HG02798 (cell line): Measurements from ENCODE around the gene G0S2.
"Not testable (repeated sequence)": the region's sequence is repeated elsewhere in the genome, so short reads cannot be mapped to it uniquely, and the experiment has no call there.

Source experiments
- ATAC-seq: cut with Tn5 transposase; IDR thresholded peaks from one replicate; pipeline ENCODE4 v1.9.1; 2021; ENCODE audit warnings: mild to moderate bottlenecking; ENCODE audit not compliant: unreplicated experiment, poor library complexity

Gene G0S2

DNA sequence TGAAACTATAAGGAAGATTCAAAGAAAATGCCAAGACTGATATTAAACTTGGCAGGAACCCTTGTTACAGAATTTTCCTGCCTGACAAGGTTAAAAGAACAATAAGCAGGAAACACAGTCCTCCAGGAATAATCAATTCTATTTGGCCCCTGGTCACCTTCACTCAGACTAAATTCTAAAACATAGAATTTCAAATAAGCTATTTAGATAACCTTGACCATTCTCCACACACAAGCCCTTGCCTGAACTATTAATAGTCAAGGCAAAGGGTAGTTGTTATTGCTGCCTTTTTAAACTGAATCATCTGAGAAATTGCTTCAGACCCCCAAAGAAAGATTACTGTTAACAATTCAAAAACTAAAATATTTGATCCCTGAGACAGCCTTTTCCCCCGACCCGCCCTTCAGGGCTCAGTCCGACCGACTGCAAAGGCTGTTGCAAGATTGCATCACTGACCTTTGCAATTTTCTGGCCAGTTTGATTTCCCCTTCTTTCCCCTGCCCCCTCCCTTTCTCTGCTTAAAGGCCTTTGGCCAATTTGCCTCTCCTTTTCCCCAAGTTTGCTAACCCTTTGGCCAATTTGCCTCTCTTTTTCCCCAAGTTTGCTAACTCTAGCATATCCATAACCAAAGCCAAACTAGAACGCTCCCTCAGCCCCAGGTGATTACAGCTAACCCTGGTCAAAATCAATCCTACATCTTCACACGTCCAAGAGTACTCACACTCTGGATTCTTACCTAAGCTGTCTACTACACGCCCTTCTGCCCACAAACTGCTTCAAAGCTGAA lies 1.4 kb upstream of the G0S2 start:
- no peak for ATAC-seq

DNA sequence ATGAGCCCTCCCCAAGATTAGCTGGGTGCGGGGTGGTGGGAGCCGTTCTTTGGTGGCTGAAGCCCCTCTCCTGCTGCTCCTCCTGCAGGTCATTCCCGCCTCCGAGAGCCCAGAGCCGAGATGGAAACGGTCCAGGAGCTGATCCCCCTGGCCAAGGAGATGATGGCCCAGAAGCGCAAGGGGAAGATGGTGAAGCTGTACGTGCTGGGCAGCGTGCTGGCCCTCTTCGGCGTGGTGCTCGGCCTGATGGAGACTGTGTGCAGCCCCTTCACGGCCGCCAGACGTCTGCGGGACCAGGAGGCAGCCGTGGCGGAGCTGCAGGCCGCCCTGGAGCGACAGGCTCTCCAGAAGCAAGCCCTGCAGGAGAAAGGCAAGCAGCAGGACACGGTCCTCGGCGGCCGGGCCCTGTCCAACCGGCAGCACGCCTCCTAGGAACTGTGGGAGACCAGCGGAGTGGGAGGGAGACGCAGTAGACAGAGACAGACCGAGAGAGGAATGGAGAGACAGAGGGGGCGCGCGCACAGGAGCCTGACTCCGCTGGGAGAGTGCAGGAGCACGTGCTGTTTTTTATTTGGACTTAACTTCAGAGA lies 448 bp downstream of the G0S2 start:
- ATAC-seq: no peak

DNA sequence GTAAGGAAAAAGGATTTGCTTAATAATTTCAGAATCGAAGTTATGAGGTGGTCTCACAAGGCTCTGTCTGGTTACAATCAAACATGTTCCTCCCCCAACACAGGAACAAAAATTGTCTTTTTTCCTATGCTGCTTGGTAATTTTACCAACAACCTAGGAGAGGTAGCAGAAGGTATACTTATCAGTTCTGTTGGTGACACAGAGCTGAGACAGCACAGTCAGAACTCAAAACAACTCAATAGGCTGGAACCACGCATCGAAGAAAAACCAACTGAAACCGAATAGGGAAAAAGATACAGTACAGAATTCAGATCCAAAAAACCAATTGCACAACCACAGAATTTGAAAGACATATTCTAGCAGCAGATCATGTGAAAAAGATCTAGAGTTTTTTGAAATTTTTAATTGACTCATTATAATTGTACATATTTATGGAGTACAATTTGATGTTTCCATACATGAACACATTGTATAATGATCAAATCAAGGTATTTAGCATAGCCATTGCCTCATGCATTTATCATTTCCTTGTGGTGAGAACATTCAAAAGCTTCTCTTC lies 3.8 kb downstream of the G0S2 start:
- no peak for ATAC-seq

- peak; percentile 66 for ATAC-seq
These were observed 10.6 kb downstream of the G0S2 start for GRCh38 chr1:209685821-209686220.

DNA sequence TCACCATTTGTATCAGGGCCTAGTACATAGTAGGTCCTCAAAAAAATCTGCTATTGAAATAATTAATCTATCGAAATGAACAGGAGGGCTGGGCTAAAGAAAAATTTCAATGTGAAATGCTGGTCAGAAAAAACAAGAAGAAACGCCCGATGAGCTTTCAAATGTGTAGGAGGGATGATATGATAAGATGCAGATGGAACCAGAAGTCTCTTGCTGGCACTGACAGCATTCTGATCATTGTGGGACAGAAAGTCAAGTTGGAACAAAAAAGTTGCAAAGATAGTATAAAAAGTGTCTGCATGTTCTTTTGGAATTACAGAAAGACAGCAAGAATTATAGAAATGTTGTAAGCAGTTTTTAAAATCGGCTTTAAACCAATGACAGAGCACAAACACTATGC lies 11.1 kb downstream of the G0S2 start:
- no peak for ATAC-seq

DNA sequence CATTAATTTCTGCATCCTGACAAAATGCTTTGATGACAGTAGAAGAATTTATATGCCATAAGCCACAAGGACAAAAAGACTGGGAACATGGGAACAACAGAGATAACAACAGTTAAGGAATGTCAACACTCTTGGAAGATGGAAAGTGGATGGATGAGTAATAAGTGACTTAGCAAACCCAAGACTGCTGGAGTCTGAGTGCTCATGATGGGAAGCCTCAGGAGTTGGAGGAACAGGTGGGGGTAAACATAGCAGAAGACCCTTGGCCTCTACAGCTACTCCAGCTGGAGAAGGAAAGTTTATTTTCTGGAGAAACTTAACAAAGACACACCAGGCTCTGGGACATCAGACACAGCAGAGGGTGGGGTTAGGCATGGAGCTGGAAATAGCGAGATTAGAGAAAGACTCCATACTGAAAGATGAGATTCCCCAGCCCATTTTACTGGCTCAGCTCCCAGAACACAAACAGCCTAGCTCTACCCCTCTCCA lies 13.6 kb downstream of the G0S2 start:
- ATAC-seq: no peak

- ATAC-seq: no peak
These were observed 14.3 kb downstream of the G0S2 start for GRCh38 chr1:209689477-209689876.

DNA sequence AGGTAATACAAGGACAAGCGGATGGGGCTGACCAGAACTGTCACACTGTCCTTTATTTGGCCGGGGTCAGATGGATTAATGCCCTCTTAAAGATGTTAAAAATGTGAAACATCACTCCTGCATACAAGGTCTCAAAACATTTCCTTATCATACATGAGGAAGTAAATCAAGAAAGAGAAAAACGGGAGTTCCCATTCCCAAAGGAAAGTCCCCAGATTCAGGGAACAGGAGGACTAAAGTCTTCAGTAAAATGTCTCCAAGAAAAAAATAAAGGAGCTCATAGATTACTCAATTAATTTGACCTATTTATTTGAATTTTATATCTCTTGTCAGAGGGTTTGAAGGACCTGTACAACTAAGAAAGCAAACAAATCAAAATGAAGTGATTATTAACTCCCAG lies 16.0 kb downstream of the G0S2 start:
- ATAC-seq: no peak

GRCh38 chr1:209692296-209692695 lies 17.1 kb downstream of the G0S2 start:
- no peak for ATAC-seq

DNA sequence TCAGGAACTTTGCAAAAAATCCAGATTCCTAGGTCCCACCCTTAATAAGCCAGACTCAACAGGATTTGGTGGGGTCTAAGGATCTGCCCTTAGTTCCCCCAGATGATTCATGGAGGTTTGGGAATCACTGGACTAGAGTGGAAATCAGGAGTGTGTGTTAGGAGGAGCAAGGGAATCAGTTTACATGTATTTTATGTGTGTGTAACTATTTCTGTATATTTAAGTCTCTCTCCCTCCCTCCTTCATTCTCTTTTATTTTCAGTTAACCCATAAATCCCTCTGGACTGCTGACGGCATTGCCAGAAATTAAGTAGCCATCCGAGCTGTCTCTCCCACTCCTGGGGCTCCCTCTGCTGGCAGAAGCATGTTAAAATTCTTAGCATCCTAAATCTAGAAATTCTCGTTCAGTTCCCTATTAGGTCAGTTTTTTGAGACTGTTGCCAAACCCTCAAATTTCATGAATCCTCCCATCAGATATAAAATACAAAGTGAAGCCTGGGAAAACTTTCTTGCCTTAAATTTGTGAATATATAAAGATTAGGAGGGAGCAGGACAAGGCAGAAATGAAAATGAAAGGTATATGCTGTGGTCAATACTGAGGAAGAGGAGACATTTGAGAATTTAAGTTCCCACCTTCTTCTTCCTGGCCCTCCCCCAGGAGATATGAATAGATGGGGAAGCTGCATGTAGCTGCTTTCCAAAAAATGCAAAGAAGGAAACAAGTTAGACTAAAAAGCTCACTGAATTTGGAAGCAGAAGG lies 17.7 kb downstream of the G0S2 start:
- peak; percentile 69 for ATAC-seq

DNA sequence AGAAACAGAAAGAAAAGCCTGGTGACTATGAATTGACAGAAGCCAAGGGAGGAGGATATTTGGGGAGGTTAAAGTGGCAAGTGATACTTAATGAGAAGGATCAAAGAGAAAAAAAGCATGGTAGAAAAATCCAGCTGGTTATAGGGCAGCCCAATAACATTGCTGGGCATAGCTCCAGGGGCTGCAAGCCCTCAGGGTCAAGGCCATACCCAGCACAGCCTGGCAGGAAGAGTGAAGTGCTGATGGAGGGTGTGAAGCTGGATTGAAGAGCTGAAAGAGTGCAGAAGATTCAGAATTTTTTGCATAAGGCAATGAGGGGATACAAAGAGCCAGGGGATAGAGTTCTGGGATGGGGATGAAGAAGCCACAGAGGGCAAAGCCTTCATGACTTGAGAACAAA lies 21.5 kb downstream of the G0S2 start:
- ATAC-seq: no peak

DNA sequence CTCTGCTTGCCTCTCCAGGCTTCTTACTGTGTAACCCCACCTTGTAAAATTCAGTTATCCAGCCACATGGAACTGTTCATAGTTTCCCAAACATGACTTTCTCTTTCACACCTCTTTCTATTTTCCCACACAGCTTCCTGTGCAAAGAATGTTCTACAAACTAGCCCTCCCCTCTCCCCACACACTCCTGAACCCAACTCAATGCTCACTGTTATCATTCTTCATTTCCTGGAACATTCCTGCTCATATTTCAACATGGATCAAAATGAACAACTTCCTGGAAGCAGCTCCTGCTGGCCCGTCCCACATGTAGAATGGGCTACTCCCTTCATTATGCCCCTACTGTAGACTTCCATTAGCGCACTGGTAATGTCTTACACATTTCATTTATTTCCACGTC lies 21.9 kb downstream of the G0S2 start:
- ATAC-seq: no peak

DNA sequence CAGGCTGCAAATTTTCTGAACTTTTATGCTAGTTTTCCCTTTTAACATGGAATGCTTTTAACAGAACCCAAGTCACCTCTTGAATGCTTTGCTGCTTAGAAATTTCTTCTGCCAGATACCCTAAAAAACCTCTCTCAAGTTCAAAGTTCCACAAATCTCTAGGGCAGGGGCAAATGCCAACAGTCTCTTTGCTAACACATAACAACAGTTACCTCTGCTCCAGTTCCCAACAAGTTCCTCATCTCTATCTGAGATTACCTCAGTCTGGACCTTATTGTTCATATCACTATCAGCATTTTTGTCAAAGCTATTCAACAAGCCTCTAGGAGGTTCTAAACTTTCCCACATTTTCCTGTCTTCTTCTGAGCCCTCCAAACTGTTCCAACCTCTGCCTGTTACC lies 25.5 kb downstream of the G0S2 start:
- not testable (repeated sequence) for ATAC-seq

- no peak for ATAC-seq
These were observed 27.6 kb downstream of the G0S2 start for GRCh38 chr1:209702832-209703231.

DNA sequence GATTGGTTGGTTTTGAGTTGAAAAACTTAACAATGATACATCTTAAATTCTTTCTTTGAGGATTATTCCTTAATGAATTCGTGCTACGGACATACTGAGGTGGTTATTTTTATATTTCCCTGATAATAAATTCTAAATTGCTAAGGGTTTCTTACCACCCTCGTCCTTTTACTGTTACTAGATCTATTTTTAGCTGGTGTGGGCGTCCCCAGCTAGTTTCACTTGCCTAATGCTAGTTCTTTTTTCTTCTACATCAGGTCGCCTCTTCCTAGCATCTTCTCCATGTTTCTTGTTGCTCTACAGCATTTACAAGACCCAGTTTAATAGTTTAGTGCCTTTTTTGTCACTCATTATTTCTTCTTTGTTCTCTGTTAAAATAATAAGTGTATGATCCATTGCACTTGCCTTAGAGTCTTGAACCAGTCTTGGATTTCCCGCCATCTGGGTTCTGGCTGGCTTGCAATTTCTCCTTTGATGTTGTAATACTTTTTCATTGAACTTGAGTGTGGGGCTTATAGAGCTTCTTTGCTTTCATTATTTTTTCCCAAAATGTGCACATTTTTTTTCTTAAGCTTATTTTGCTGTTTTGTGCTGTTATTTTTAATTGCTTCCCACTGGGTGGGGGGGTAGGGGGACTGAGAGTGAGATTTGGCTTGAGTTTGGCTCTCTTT lies 28.8 kb downstream of the G0S2 start:
- peak; percentile 63 for ATAC-seq

DNA sequence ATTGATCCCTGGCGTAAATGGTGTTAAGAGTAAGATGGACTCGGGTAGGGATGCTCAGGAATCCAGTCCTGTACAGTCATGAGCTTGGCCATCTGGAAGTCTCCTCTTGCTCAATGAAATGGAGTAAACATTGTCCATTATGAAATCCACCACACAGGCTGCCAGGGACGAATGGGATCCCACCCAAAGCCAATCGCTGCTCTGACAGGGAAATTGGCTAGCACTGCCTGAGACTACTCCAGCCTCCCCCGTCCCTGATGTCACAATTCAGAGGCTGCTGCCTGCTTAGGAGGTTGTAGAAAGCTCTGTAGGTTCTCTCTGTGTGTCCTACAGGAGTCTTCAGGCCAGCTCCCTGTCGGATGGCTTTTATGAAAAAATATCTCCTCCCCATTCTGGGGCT lies 29.4 kb downstream of the G0S2 start, which contains the start of gene HSD11B1:
Gene HSD11B1 (plus strand): TSS at position 263 of the 400 bp plus-strand sequence. CDS start 97 bp downstream, at position 360.
- no peak for ATAC-seq

GRCh38 chr1:209705033-209705598 lies 29.9 kb downstream of the G0S2 start:
- no peak for ATAC-seq

DNA sequence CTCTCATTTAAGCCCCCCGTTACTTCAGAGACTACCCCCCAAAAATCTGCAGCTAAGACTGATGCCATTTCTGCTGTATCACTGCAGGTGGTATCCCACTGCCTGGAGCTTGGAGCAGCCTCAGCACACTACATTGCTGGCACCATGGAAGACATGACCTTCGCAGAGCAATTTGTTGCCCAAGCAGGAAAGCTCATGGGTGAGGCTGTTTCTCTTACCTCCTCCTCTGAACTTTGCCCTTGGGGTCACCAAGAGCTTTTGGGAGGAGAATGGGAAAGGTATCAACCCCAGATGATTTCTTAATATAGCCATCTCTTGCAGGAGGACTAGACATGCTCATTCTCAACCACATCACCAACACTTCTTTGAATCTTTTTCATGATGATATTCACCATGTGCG lies 31.4 kb downstream of the G0S2 start:
- ATAC-seq: no peak

- ATAC-seq: no peak
These were observed 32.1 kb downstream of the G0S2 start for GRCh38 chr1:209707308-209707707.

GRCh38 chr1:209708297-209708696 lies 33.1 kb downstream of the G0S2 start:
- no peak for ATAC-seq
